ENCODE results near the gene DEUP1.

Gene DEUP1

GRCh38 chr11:93467054-93467453 is 136.5 kb downstream of the DEUP1 start:
- Histone ChIP-seq H3K4me1 (ENCODE audit: control insufficient read depth in 1 of 2, insufficient read depth in 2 of 2, low read length in 2 of 2) (no peaks in the 10 kb centered on the region), H3K9me3 (ENCODE audit: control insufficient read depth in 1 of 2, low read length in 2 of 2) (no peaks in the 10 kb centered on the region), H3K27ac (ENCODE audit: low read depth, low read length) (no peak overlapping the region), H3K9ac (ENCODE audit: low read depth in 1 of 2, low read length in 2 of 2) (no peak overlapping the region), H3K36me3 (ENCODE audit: control insufficient read depth in 1 of 2, insufficient read depth in 2 of 2, low read length in 2 of 2) (no peaks in the 10 kb centered on the region), H3K4me3 (ENCODE audit: low read depth in 1 of 2, low read length in 2 of 2) (no peak overlapping the region), H3K27me3 (ENCODE audit: control insufficient read depth in 1 of 2, insufficient read depth in 2 of 2, low read length in 2 of 2) (no peaks in the 10 kb centered on the region)

DNA sequence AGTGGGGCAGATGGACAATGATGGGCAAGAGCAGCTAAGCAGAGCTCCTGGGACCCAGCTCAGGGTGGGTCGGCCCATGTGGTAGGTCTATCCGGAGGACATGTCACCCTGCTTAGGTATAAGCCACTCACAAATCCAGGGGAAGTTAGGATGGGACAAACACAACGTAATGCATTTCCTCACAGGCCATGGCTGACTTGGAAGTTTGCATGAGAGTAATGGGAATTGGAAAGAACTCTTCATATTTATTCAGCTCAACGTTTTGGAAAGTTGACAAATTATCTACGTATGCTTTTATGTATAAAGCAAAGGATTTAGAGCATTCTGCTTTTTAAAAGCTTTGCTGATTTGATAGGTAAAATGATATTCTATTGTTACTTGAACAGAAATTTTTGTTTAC is 137.7 kb downstream of the DEUP1 start:
- H3K27ac ChIP-seq (ENCODE audit: low read depth, low read length), result no peak overlapping the region
- no peaks in the 10 kb centered on the region for H3K4me1 ChIP-seq (ENCODE audit: control insufficient read depth in 1 of 2, insufficient read depth in 2 of 2, low read length in 2 of 2)
- no peak overlapping the region for H3K4me3 ChIP-seq (ENCODE audit: low read depth in 1 of 2, low read length in 2 of 2)
- no peaks in the 10 kb centered on the region for H3K9me3 ChIP-seq (ENCODE audit: control insufficient read depth in 1 of 2, low read length in 2 of 2)
- no peak overlapping the region for H3K9ac ChIP-seq (ENCODE audit: low read depth in 1 of 2, low read length in 2 of 2)
- no peaks in the 10 kb centered on the region for H3K27me3 ChIP-seq (ENCODE audit: control insufficient read depth in 1 of 2, insufficient read depth in 2 of 2, low read length in 2 of 2)
- H3K36me3 ChIP-seq (ENCODE audit: control insufficient read depth in 1 of 2, insufficient read depth in 2 of 2, low read length in 2 of 2), result no peaks in the 10 kb centered on the region

DNA sequence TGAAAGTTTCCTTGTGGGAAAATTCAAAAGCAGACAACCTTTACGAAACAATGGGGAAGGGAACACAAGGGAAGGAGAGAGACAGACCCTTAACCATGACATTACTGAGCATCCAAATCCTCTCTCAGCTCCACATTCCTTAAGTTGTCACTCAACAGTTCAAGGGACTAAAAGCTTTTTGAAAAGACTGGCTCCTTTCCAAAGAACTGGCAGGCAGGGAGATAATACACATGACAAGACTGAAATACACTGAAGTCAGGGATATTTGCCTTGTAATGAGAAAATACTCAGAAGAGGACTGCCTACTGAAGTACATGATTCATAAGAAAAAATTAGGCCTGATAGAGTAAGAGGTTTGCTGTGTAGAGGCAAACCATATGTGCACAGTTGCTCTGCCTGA is 143.6 kb downstream of the DEUP1 start:
- peaks cover 0 to 21% of the 10 kb centered on the region in 2 donors for H3K36me3 ChIP-seq (ENCODE audit: control insufficient read depth in 1 of 2, insufficient read depth in 2 of 2, low read length in 2 of 2)
- H3K9me3 ChIP-seq (ENCODE audit: control insufficient read depth in 1 of 2, low read length in 2 of 2), result no peaks in the 10 kb centered on the region
- H3K4me1 ChIP-seq (ENCODE audit: control insufficient read depth in 1 of 2, insufficient read depth in 2 of 2, low read length in 2 of 2), result no peaks in the 10 kb centered on the region
- no peak overlapping the region for H3K27ac ChIP-seq (ENCODE audit: low read depth, low read length)
- no peaks in the 10 kb centered on the region for H3K27me3 ChIP-seq (ENCODE audit: control insufficient read depth in 1 of 2, insufficient read depth in 2 of 2, low read length in 2 of 2)
- no peak overlapping the region for H3K4me3 ChIP-seq (ENCODE audit: low read depth in 1 of 2, low read length in 2 of 2)
- no peak overlapping the region for H3K9ac ChIP-seq (ENCODE audit: low read depth in 1 of 2, low read length in 2 of 2)

- no peak overlapping the region for H3K9ac ChIP-seq (ENCODE audit: low read depth in 1 of 2, low read length in 2 of 2)
- peaks cover 0 to 21% of the 10 kb centered on the region in 2 donors for H3K36me3 ChIP-seq (ENCODE audit: control insufficient read depth in 1 of 2, insufficient read depth in 2 of 2, low read length in 2 of 2)
- no peak overlapping the region for H3K4me3 ChIP-seq (ENCODE audit: low read depth in 1 of 2, low read length in 2 of 2)
- H3K27me3 ChIP-seq (ENCODE audit: control insufficient read depth in 1 of 2, insufficient read depth in 2 of 2, low read length in 2 of 2), result no peaks in the 10 kb centered on the region
- H3K9me3 ChIP-seq (ENCODE audit: control insufficient read depth in 1 of 2, low read length in 2 of 2), result no peaks in the 10 kb centered on the region
- no peak overlapping the region for H3K27ac ChIP-seq (ENCODE audit: low read depth, low read length)
- peaks cover 13% of the 10 kb centered on the region in 2 donors for H3K4me1 ChIP-seq (ENCODE audit: control insufficient read depth in 1 of 2, insufficient read depth in 2 of 2, low read length in 2 of 2)
Observed at GRCh38 chr11:93476796-93477195, 146.3 kb downstream of the DEUP1 start.

DNA sequence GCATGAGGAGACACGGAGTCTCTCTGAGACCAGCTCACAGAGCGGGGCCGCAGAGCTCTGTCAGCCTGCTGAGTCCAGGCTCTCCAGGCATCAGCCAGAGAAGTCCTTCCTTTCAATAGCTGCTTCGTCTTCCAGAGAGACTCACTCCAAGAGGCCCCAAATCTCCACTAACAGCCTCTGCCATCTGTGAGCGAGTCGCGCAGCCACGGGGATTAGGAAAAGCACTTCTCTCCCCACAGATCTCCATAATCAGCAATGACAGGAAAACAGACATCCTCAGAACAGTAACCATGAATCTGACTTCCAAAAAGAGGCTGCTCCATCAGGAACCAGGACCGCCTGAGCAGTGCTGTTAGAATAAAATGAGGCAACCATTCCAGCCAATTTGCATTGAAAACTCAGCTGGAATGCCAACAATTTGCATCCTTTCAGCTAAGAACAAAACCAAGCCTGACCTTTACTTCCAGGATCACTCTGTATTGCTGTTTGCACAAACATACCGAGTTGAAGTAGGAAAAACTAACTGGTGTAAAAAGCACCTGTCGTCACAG is 147.2 kb downstream of the DEUP1 start:
- Histone ChIP-seq H3K36me3 (ENCODE audit: control insufficient read depth in 1 of 2, insufficient read depth in 2 of 2, low read length in 2 of 2) (peaks cover 0 to 21% of the 10 kb centered on the region in 2 donors), H3K4me3 (ENCODE audit: low read depth in 1 of 2, low read length in 2 of 2) (no peak overlapping the region), H3K27me3 (ENCODE audit: control insufficient read depth in 1 of 2, insufficient read depth in 2 of 2, low read length in 2 of 2) (no peaks in the 10 kb centered on the region), H3K27ac (ENCODE audit: low read depth, low read length) (no peak overlapping the region), H3K4me1 (ENCODE audit: control insufficient read depth in 1 of 2, insufficient read depth in 2 of 2, low read length in 2 of 2) (peaks cover 13 to 17% of the 10 kb centered on the region in 2 donors), H3K9me3 (ENCODE audit: control insufficient read depth in 1 of 2, low read length in 2 of 2) (no peaks in the 10 kb centered on the region), H3K9ac (ENCODE audit: low read depth in 1 of 2, low read length in 2 of 2) (no peak overlapping the region)

DNA sequence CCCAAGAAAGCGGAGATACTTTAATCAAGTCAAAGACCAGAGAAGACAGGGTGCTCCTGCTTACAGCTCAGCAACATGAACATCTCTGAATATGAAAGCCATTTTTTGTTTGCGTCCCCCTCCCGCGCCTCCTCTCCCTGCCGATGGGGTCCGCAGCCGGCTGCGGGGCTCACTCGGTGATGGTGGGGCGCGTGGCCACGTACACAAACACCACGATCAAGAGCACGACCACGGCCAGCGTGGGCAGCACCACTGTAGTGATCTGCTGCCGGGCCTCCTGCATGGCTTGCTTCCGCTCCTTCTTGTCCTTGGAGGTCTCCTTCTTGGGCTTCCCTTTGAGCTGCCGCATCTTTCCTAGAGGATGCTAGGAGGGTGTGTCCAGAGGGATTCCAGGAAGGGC is 148.3 kb downstream of the DEUP1 start:
- Histone ChIP-seq H3K9me3 (ENCODE audit: control insufficient read depth in 1 of 2, low read length in 2 of 2) (no peaks in the 10 kb centered on the region), H3K9ac (ENCODE audit: low read depth in 1 of 2, low read length in 2 of 2) (no peak overlapping the region), H3K4me1 (ENCODE audit: control insufficient read depth in 1 of 2, insufficient read depth in 2 of 2, low read length in 2 of 2) (peaks cover 13 to 17% of the 10 kb centered on the region in 2 donors), H3K27ac (ENCODE audit: low read depth, low read length) (no peak overlapping the region), H3K4me3 (ENCODE audit: low read depth in 1 of 2, low read length in 2 of 2) (no peak overlapping the region), H3K27me3 (ENCODE audit: control insufficient read depth in 1 of 2, insufficient read depth in 2 of 2, low read length in 2 of 2) (no peaks in the 10 kb centered on the region), H3K36me3 (ENCODE audit: control insufficient read depth in 1 of 2, insufficient read depth in 2 of 2, low read length in 2 of 2) (peaks cover 0 to 21% of the 10 kb centered on the region in 2 donors)

GRCh38 chr11:93480256-93480655 is 149.7 kb downstream of the DEUP1 start:
- Histone ChIP-seq H3K9me3 (ENCODE audit: control insufficient read depth in 1 of 2, low read length in 2 of 2) (no peaks in the 10 kb centered on the region), H3K27ac (ENCODE audit: low read depth, low read length) (no peak overlapping the region), H3K27me3 (ENCODE audit: control insufficient read depth in 1 of 2, insufficient read depth in 2 of 2, low read length in 2 of 2) (no peaks in the 10 kb centered on the region), H3K4me3 (ENCODE audit: low read depth in 1 of 2, low read length in 2 of 2) (no peak overlapping the region), H3K9ac (ENCODE audit: low read depth in 1 of 2, low read length in 2 of 2) (no peak overlapping the region), H3K36me3 (ENCODE audit: control insufficient read depth in 1 of 2, insufficient read depth in 2 of 2, low read length in 2 of 2) (peaks cover 0 to 22% of the 10 kb centered on the region in 2 donors), H3K4me1 (ENCODE audit: control insufficient read depth in 1 of 2, insufficient read depth in 2 of 2, low read length in 2 of 2) (peaks cover 13 to 17% of the 10 kb centered on the region in 2 donors)

- H3K27ac ChIP-seq (ENCODE audit: low read depth, low read length), result no peak overlapping the region
- peaks cover 0 to 24% of the 10 kb centered on the region in 2 donors for H3K36me3 ChIP-seq (ENCODE audit: control insufficient read depth in 1 of 2, insufficient read depth in 2 of 2, low read length in 2 of 2)
- no peaks in the 10 kb centered on the region for H3K9me3 ChIP-seq (ENCODE audit: control insufficient read depth in 1 of 2, low read length in 2 of 2)
- H3K27me3 ChIP-seq (ENCODE audit: control insufficient read depth in 1 of 2, insufficient read depth in 2 of 2, low read length in 2 of 2), result no peaks in the 10 kb centered on the region
- no peak overlapping the region for H3K4me3 ChIP-seq (ENCODE audit: low read depth in 1 of 2, low read length in 2 of 2)
- no peak overlapping the region for H3K9ac ChIP-seq (ENCODE audit: low read depth in 1 of 2, low read length in 2 of 2)
- peaks cover 13 to 17% of the 10 kb centered on the region in 2 donors for H3K4me1 ChIP-seq (ENCODE audit: control insufficient read depth in 1 of 2, insufficient read depth in 2 of 2, low read length in 2 of 2)
Observed at GRCh38 chr11:93480756-93481155, 150.2 kb downstream of the DEUP1 start.

- Histone ChIP-seq H3K9ac (ENCODE audit: low read depth in 1 of 2, low read length in 2 of 2) (no peak overlapping the region), H3K27ac (ENCODE audit: low read depth, low read length) (no peak overlapping the region), H3K4me3 (ENCODE audit: low read depth in 1 of 2, low read length in 2 of 2) (no peak overlapping the region), H3K4me1 (ENCODE audit: control insufficient read depth in 1 of 2, insufficient read depth in 2 of 2, low read length in 2 of 2) (peaks cover 13 to 17% of the 10 kb centered on the region in 2 donors), H3K9me3 (ENCODE audit: control insufficient read depth in 1 of 2, low read length in 2 of 2) (no peaks in the 10 kb centered on the region), H3K36me3 (ENCODE audit: control insufficient read depth in 1 of 2, insufficient read depth in 2 of 2, low read length in 2 of 2) (peaks cover 0 to 24% of the 10 kb centered on the region in 2 donors), H3K27me3 (ENCODE audit: control insufficient read depth in 1 of 2, insufficient read depth in 2 of 2, low read length in 2 of 2) (no peaks in the 10 kb centered on the region)
Observed at GRCh38 chr11:93481279-93481678, 150.7 kb downstream of the DEUP1 start.

- peaks cover 13 to 17% of the 10 kb centered on the region in 2 donors for H3K4me1 ChIP-seq (ENCODE audit: control insufficient read depth in 1 of 2, insufficient read depth in 2 of 2, low read length in 2 of 2)
- no peak overlapping the region for H3K27ac ChIP-seq (ENCODE audit: low read depth, low read length)
- peaks cover 0 to 22% of the 10 kb centered on the region in 2 donors for H3K36me3 ChIP-seq (ENCODE audit: control insufficient read depth in 1 of 2, insufficient read depth in 2 of 2, low read length in 2 of 2)
- no peaks in the 10 kb centered on the region for H3K9me3 ChIP-seq (ENCODE audit: control insufficient read depth in 1 of 2, low read length in 2 of 2)
- H3K4me3 ChIP-seq (ENCODE audit: low read depth in 1 of 2, low read length in 2 of 2), result no peak overlapping the region
- H3K27me3 ChIP-seq (ENCODE audit: control insufficient read depth in 1 of 2, insufficient read depth in 2 of 2, low read length in 2 of 2), result no peaks in the 10 kb centered on the region
- no peak overlapping the region for H3K9ac ChIP-seq (ENCODE audit: low read depth in 1 of 2, low read length in 2 of 2)
Observed at GRCh38 chr11:93481696-93482095, 151.2 kb downstream of the DEUP1 start.

- Histone ChIP-seq H3K9ac (ENCODE audit: low read depth in 1 of 2, low read length in 2 of 2) (no peak overlapping the region), H3K36me3 (ENCODE audit: control insufficient read depth in 1 of 2, insufficient read depth in 2 of 2, low read length in 2 of 2) (peaks cover 1 to 15% of the 10 kb centered on the region in 2 donors), H3K9me3 (ENCODE audit: control insufficient read depth in 1 of 2, low read length in 2 of 2) (no peaks in the 10 kb centered on the region), H3K27ac (ENCODE audit: low read depth, low read length) (no peak overlapping the region), H3K4me1 (ENCODE audit: control insufficient read depth in 1 of 2, insufficient read depth in 2 of 2, low read length in 2 of 2) (peaks cover 13 to 17% of the 10 kb centered on the region in 2 donors), H3K27me3 (ENCODE audit: control insufficient read depth in 1 of 2, insufficient read depth in 2 of 2, low read length in 2 of 2) (no peaks in the 10 kb centered on the region), H3K4me3 (ENCODE audit: low read depth in 1 of 2, low read length in 2 of 2) (no peak overlapping the region)
Observed at GRCh38 chr11:93482556-93482955, 152.0 kb downstream of the DEUP1 start.
